GM20000 (cell line): ENCODE measurements around the gene FAM83G.

Experiments
- DNase-seq: peaks from one replicate; pipeline ENCODE4 v3.0.0; 2012; ENCODE audit warnings: low spot score
- CTCF ChIP-seq: IDR thresholded peaks from 2 replicates; pipeline ENCODE4 v1.5.1; 2012; ENCODE audit warnings: mild to moderate bottlenecking, control low read depth; ENCODE audit errors: extremely low read depth, missing control alignments

FAM83G gene

GRCh38 chr17:18946536-18946935, 58.0 kb downstream of the FAM83G start:
- no peak for TF ChIP-seq CTCF
- no peak for DNase-seq

- TF ChIP-seq CTCF = no peak
- no peak for DNase-seq
Measured at GRCh38 chr17:18944646-18945045, 59.9 kb downstream of the FAM83G start.

- DNase-seq = no peak
- no peak for TF ChIP-seq CTCF
Measured at GRCh38 chr17:18938692-18939023, 65.9 kb downstream of the FAM83G start.

- TF ChIP-seq CTCF = no peak
- DNase-seq = no peak
Measured at GRCh38 chr17:18937981-18938691, 66.4 kb downstream of the FAM83G start.

- no peak for DNase-seq
- no peak for TF ChIP-seq CTCF
Measured at GRCh38 chr17:18933102-18934058, 71.2 kb downstream of the FAM83G start.

GRCh38 chr17:18932360-18933055, 72.1 kb downstream of the FAM83G start:
- no peak for TF ChIP-seq CTCF
- DNase-seq = no peak
